Left renal pelvis (tissue), 4 donors: ENCODE results near the gene SPOCK3. TPM values are rescaled to one million over a fixed set of nuclear protein-coding genes. Genes with fewer than 3 reads are reported as not detected.

Source experiments
- DNase-seq, 4 donors: peaks; one replicate each; pipeline ENCODE4 v3.0.0-alpha.2; 2013; ENCODE audit warnings: low read depth in 4 of 4, low spot score in 3 of 4
- polyA plus RNA-seq, 4 donors: library from polyadenylated mRNA; unstranded; fragments of 120-200 nt; gene quantifications; one replicate each; pipeline ENCODE4 v1.2.1, GENCODE V29; 2013; ENCODE audit not compliant: insufficient read length in 4 of 4

SPOCK3 gene
- polyA plus RNA-seq, 4 donors, result 8.3 to 95.6 (median 15.0) TPM

- DNase-seq, result no peak
Observed at GRCh38 chr4:167049257-167049656, 185.0 kb downstream of the SPOCK3 start.

DNA sequence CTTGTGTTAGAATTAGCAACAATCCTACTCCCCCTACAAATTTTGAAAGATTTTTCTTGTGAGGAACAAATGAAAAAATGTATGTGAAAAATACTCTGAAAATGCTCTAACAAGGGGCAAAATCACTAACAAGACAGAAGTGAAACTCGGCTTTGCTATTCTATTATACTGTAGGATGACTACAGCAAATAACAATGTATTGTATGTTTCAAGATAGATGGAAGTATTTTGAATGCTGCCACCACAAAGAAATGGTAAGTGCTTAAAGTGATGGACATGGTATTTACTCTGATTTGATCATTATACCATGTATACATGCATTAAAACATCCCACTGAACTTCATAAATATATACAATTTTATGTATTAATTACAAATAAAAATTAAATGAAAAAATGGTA is 192.8 kb downstream of the SPOCK3 start:
- DNase-seq, result no peak

DNA sequence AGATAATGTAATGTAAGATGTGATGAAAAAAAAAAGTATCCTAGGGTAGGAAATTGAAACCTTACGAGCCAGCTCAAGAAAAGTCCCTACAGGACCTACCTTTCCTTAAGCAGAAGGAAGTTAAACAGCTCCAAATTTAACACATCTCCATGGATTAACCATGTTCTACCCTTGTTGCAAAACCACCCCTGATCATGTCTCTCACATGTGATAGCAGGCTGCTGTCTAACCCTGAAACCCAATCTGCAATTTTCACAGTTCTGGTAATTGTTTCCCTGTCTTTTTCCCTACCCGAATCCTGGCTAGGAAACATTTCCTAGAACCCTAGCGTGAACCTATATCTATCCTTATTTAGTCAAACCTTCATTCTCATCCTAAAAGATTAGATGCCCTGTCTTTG is 198.9 kb downstream of the SPOCK3 start:
- no peak for DNase-seq

DNA sequence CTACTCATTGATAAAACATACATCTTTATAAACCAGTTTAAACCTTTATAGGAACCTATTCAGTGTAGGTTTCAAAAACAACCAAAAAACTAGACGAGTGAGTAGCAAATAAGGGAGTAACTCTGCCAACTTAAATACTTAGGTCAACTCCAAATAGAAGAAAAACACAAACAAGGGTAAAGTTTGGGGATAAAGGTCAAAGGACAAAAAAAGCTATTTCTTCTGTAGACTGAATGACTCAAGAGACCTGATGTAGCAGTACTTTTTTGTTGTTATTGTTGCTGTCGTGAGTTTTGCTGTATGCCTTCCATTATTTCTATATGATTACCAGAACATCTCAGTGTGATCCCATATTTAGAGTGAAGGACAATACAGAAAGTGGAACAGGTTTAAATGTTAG is 199.3 kb downstream of the SPOCK3 start:
- no peak for DNase-seq

GRCh38 chr4:167032871-167033270 is 201.4 kb downstream of the SPOCK3 start:
- DNase-seq, result no peak

DNA sequence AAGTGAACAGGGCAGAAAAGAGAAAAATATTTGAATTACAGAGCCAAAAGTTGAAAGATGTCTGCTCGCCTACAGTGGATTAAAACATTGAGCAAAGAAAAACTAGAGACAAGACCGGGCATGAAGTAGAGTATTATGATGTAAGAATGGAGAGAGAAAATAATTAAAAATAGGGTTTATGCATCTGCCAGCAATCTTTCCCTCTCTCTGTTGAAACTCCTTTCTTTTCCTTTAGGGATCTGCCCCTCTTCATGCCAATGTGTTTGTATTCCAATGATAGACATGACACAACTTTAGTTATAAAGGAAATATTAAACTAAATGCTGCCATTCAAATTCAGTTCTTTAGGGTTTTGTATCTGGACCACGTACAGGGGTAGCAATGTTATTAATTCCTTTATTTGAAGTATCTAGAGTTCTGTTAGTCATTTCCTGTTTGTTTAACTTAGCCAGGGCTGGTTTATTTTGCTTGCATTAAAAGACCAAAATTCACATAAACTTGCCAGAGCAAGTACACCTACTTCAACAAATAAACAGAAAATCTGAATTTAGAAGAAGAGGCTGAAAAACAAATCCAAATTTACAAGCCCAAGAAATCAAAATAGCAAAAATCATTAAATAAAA is 202.6 kb downstream of the SPOCK3 start:
- DNase-seq, result no peak

DNA sequence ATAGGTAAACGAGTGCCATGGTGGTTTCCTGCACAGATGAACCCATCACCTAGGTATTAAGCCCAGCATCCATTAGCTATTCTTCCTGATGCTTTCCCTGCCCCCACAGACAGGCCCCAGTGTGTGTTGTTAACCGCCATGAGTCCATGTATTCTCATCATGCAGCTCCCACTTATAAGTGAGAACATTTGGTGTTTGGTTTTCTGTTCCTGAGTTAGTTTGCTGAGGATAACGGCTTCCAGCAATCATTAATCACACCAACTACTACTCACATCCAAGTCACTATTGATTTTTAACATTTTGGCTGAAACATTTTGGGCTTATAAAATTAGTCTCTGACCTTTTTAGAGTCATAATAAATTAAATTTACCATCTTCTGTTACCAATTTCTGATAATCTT is 205.3 kb downstream of the SPOCK3 start:
- no peak for DNase-seq

DNA sequence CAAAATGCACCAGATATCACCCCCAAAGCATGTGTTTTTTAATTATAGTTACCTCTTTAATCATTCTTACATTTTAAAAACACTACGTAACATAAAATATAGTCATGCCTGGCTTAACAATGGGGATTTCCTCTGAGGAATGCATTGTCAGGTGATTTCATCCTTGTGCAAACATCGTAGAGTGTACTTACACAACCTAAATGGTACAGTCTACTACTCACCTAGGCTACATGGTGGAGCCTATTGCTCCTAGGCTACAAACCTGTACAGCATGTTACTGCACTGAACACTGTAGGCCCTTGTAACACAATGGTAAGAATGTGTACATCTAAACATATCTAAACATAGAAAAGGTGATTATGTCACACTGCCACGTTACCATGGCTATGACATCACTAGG is 208.6 kb downstream of the SPOCK3 start:
- DNase-seq, result no peak

DNA sequence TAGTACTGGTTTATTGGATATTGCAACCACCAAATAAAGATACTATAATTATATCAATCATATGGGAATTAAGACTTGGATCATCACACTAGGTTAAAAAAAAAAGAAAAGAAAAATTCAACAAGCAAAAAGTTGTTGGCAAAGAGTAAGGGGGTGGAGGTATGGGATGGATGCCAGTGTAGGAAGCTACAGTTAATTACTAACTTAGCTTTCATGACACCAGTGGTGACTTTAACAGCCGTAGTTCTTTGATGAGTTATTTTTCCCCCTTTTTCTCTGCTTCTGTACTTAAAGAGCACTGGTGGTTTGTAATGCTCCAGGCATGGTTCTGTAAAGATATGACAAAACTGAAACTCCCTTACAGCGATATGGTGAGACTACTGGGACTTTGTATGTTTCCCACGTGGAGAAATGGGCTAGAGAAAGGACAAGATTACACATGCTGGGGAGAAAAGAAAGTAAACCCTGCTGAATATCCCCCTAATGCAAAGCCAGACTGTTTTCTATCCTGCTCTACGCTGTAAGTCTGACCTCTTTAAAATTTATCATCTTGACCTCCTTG is 210.8 kb downstream of the SPOCK3 start:
- DNase-seq, result no peak

DNA sequence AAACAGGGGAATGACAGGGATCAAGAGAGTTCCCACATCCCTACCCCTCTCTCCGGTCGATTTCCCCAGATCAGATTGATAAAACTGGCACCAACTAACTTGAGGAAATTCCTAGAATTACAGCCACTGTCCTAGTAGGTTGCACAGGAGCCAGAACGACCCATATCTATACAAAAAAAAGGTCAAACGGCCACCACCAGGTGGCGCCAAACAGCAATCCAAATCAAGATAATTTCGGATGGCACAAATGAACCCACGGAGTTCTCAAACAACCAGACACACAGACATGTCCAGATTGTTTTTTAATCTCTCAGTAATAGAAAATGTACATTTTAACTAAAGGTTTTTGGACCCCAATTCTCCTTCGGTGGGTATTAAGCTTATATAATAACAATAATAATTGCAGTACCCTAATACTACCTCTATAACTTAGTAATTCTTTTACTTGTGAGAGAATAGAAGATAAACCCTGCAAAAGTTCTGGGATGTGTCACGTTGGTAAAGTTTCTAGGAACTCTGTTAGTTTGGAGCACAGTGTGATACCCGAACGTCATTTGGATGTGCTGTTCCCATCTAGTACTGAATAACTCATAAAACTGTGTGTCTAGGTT is 212.6 kb downstream of the SPOCK3 start:
- DNase-seq, result peak; percentile 14 to 53 (median 50)

- DNase-seq, result no peak
Observed at GRCh38 chr4:167020410-167020809, 213.9 kb downstream of the SPOCK3 start.

DNA sequence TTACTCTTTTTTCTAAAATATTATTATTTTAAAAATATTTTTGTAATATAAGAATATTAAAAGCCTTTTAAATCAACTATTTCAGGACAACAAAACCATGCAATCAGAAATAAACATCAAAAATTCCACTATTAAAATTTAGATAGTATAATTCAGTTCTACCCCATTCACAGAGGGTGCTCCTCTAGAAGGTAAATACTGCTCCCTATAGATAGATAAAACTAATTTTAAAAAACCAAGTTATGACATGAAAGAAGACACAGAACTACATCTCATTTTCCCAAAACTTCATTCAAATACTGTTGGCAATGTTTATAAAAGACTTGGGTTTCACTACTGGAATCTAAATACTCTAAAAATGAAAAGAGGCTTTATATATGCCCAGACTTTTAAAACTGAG is 219.3 kb downstream of the SPOCK3 start:
- DNase-seq, result no peak

DNA sequence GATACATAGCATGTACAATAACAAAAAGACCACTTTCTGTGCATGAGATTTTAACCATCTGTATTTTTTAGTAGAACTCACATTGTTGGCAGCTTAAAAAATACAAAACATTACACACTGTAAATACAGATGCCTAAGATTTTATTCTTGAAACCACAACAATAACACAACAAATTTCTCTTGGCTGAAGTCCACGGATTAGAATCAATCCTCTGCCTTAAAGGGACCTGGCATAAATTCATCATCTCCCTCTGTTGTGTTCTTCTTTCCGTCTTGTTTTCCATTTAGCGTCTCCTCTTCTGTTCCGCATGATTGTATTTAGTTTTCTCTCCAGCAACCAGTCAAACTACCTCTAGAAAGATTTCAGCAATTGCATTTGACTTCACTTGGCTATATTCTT is 231.0 kb downstream of the SPOCK3 start:
- DNase-seq, result no peak

DNA sequence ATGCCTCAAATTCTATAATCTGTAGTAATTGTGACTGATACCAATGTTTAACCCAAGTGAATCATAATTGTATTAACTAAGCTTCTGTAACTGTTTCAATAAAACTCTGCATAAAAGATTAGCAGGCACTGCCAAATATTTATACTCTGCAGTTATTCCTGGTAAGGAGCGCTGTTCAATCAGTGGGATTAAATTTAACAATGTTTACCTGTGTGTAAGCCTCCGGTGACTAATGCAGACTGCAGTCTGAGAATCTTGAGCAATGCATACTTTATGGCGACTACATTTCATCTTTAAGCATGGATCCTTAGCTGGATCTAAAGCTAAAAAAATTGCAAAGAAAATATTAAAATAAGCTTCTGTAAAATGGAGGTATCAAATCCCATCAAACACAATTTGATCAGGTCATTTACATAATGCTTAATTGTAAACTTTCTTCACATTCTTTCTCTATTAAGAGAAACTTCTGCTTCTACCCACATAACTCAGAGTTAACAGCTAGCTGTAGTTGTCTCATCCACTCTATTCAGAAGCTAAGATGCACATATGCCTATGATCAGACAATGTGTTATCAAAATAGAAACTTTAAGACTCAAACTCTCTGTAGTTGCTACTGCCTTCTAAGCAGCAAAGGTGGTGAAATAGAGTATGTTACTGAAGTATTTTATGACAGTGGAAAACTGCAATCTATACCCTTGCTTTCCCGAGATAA is 234.0 kb downstream of the SPOCK3 start:
- DNase-seq, result no peak

DNA sequence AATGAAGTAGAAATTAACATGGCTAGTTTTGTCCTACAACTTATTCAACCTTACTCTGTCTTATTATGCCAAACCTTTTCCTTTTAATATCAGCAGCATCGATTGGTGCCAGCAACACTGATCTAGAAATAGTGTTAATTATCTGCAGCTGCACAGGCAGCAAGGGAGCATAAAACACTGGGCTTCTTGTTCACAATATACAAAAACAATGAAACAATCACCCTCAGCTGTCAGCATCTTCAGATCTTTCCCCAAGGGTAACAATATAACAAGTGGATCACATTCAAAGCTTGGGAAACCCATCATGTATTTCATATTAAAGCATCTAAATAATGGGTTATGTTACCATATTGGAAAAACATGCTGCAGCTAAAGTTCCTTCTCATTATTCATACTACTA is 238.1 kb downstream of the SPOCK3 start:
- DNase-seq, result no peak

DNA sequence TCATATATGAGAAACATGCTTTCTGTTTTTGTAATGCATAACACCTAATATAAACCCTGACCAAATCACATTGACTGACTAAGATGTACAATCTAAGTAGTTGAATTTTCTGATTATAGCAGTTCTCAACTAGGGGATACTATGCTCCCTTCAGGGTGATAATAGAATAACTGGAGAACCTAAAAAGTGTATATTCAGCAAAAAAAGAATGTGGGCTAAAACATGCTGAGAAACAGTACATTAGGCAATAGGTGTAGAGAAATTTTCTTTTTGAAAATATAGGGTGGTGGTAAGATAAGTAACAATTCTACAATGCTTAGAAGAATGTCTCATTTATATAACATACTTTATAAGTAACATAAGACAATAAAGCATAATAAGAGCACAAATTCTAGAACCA is 239.6 kb downstream of the SPOCK3 start:
- no peak for DNase-seq

- DNase-seq, result no peak
Observed at GRCh38 chr4:166991006-166991561, 243.2 kb downstream of the SPOCK3 start.

DNA sequence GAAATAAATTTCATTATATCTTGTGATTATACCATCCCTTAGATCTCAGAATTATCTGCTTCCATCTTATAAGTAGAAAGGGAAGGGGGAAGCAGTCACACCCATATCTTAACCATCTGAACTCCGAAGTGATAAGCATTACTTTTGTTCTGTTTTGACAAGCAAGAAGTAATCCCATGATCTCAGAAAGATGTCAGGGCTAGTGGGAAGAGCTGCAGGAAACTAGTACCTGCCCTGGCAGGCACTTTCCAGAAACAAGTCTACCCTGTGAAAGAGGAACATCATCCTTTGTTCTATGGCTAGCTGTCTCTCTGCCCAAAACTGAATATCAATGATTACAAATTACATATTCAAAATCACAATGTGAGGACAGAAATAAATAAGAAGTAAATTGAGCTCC is 244.4 kb downstream of the SPOCK3 start:
- no peak for DNase-seq

- no peak for DNase-seq
Observed at GRCh38 chr4:166987026-166987425, 247.3 kb downstream of the SPOCK3 start.

- DNase-seq, result no peak
Observed at GRCh38 chr4:166981847-166982246, 252.4 kb downstream of the SPOCK3 start.

GRCh38 chr4:166980419-166980818 is 253.9 kb downstream of the SPOCK3 start:
- DNase-seq, result no peak

DNA sequence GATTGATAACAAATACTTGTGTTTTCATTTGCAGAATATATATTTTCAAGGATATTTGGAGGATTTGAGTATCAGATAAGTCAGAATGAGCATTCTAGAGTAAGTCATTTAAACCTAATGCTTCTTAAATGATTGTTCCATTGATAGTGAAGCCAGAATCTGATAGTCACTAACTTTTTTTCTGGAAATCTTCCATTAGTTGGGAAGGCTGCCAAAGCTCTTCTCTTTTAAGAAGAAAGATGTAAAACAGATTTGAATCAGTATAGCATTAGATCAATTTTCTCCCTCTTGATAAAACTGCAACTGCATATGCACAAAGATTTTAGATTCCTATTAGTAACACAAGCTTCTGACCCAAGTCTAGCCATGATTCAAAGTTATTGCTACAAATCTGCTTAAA is 256.7 kb downstream of the SPOCK3 start:
- DNase-seq, result no peak
